Fibroblast of upper back skin (primary cell): ENCODE data around the gene FAM228B.
"Not testable (repeated sequence)": the region's sequence is repeated elsewhere in the genome, so short reads cannot be mapped to it uniquely, and the experiment has no call there.

Source experiments
- DNase-seq: peaks from one replicate; pipeline ENCODE4 v3.0.0-alpha.2; 2013

FAM228B gene

GRCh38 chr2:24104110-24104650, 19.1 kb upstream of the FAM228B start:
- no peak for DNase-seq

DNA sequence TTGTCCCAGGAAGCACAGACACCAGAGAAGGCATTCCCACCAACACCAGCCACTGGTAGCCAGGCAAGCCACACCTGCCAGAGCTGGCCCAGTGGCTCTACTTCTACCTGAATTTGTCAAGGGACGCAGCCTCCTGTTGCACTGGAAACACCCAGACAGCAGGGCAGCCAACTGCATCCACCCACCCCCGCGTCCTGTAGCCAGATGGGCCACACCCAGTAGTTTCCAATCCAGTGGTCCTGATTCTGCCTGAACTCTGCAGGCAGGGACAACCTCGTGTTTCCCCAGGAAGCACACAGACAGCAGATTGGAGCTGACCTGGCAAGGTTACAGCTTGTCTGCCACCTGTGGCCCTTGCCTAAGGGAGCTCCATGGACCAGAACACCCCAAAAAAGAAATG, 18.4 kb upstream of the FAM228B start:
- DNase-seq, result no peak

DNA sequence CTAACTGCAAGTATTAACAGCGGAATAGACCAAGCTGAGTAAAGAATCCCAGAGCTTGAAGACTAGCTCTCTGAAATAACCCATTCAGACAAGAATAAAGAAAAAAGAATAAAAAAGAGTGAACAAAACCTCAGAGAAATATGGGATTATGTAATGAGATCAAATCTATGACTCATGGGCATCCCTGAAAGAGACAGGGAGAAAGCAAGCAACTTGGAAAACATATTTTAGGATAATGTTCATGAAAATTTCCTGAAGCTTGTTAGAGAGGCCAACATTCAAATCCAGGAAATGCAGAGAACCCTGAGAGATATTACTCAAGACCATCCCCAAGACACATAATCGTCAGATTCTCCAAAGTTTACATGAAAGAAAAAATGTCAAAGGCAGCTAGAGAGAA, 17.5 kb upstream of the FAM228B start:
- DNase-seq, result peak; percentile 55

- no peak for DNase-seq
These were observed 16.5 kb upstream of the FAM228B start for GRCh38 chr2:24106786-24107185.

DNA sequence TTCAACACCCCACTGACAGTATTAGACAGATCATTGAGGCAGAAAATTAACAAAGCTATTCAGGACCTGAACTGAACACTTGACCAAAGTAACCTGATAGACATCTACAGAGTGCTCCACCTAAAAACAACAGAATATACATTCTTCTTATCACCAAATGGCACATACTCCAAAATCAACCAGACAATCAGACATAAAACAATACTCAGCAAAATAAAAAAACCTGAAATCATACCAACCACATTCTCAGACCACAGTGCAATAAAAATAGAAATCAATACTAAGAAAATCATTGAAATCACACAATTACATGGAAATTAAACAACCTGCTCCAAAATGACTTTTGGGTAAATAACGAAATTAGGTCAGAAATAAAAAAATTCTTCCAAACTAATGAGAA, 15.9 kb upstream of the FAM228B start:
- DNase-seq, result no peak

- not testable (repeated sequence) for DNase-seq
These were observed 13.8 kb upstream of the FAM228B start for GRCh38 chr2:24109431-24109830.

DNA sequence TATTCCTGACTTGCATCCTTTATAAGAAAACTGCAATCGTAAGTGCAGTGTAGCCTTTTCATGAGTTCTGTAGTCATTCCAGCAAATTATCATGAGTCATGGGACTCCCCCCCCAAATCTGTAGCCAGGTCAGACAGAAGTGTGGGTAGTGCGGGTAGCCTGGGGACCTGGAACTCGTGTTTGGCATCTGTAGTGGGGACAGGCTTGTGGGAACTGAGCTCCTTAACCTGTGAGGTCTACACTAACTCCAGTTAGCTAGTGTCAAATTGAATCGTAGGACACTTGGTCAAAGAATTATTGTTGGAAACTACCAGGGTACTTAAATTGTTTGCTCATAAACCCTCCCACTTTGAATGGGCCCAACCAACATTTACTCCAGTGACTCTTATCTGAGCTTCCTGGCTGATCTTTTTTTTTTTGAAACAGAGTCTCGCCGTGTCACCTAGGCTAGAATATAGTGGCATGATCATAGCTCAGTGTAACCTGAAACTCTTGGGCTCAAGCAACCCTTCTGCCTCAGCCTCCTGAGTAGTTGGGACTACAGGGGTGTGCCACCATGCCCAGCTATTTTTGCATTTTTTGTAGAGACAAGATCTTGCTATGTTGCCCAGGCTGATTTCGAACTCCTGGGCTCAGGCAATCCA, 12.5 kb upstream of the FAM228B start:
- DNase-seq, result no peak

DNA sequence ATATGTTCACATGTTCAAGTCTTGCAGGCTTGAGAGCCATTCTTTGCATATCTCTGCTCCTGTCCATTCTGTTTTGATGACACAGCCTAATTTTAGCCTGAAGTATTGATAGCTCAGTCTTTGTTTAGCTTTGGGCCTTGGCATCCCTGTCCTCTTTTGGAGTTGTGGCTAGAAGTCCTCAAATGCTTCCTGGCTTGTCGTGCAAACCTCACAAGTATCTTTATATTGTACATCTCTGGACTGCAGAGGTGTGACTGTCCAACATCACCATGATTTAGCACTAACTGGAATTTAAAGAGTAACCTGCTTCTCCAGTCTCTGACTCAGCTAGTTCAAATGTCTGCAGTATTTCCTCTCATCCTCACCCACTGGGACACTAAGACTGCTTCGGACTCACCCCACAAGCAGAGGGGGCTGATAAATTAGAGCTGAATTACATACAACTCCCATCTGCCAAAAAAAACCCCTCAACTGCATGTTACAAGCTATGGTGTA, 11.8 kb upstream of the FAM228B start:
- DNase-seq, result peak; percentile 90

DNA sequence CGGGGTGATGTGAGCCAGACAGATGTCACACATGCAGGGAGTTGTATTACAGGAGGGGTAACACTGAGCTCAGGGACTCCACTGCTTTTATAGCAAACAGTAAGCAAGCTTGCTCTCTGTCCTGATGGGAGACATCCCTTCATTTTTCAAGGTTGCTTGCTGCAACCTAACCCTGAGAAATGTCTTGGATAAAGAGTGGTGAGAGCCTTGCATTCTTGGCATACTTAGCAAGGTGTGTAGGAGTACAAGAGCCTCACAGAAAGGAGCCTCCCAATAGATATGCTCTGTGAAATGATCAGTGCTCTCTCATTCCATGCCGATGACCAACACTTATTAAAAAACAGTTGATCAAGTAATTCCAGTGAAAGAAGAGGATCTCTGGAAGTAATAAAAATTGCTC, 8.2 kb upstream of the FAM228B start:
- DNase-seq, result peak; percentile 67

GRCh38 chr2:24117902-24118301, 5.4 kb upstream of the FAM228B start:
- no peak for DNase-seq

GRCh38 chr2:24121066-24121465, 2.2 kb upstream of the FAM228B start:
- no peak for DNase-seq

DNA sequence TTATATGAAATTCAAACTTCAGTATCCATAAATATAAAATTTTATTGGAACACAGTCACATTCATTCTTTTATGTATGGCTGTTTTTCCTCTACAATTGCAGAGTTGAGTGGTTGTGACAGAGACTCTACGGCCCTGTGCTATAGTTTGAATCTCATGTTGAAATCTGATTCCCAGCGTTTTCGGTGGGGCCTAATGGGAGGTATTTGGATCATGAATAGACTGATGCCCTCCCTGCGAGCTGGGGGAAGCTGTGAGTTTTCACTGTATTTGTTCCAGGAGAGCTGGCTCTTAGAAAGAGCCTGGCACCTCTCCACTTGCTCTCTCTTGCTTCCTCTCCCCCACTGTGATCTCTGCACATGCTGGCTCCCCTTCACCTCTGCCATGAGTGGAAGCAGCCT, 1.8 kb upstream of the FAM228B start:
- DNase-seq, result no peak

- no peak for DNase-seq
These were observed 689 bp upstream of the FAM228B start for GRCh38 chr2:24122366-24123194.

DNA sequence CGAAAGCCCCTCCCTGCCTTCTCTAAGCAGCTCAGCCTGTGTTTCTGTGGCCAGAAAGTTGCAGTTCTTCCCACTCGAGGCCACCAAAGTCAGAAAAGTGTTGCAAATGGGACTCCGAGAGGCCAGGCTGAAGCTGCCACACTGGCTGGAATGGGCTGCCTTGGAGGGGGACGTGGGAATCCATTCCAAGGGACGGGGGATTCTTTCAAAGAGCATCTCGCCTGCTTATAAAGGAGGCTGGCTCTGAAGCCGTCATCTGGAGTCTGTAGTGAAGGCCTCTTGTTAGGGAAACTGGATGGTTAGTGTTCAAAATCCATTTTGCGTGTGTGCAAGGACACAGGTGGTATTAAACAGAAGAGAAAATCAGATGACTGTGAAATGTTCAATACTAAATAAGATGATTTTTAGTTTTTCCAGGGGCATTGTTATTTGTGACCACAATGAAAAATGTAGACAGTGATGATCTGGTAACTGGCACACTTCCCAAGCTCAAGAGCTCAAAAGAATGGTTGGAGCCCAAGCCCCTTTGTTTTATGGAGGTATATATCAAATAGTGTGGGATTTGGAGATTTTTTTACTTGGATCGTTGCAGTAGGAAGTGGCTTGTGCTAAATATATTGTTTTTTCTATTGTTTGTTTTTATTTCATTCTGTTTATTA, 782 bp downstream of the FAM228B start:
- peak; percentile 58 for DNase-seq

DNA sequence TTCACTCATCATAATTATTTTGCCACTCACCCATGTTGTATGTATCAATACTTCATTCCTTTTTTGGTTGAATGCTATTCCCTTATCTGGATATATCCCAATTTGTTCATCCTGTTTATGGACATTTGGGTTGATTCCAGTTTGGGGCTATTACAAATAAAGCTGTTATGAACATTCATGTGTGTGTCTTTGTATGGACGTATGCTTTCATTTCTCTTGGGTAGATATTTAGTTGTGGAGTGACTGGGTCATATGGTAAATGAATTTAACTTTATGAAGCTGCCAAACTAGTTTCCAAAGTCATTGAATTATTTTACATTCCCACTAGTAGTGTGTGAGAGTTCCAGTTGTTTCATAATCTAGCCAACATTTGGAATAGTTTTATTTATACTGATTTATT, 2.7 kb downstream of the FAM228B start:
- DNase-seq, result no peak

DNA sequence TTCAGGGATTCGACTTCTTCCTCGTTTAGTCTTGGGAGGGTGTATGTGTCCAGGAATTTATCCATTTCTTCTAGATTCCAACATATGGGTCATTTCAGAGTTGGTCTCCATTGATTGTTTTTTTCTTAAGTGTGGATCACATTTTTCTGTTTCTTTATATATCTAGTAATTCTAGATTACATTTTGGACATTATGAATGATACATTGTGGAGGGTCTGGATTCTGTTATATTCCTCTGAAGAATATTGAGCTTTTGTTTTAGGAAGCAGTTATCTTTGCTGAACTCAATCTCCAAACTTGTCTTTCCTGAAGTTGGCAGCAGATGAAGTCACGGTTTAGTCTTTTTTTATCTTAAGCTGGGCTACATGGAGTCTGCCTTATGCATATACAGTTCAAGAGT, 9.3 kb downstream of the FAM228B start:
- no peak for DNase-seq

- not testable (repeated sequence) for DNase-seq
These were observed 17.0 kb downstream of the FAM228B start for GRCh38 chr2:24140305-24140704.

DNA sequence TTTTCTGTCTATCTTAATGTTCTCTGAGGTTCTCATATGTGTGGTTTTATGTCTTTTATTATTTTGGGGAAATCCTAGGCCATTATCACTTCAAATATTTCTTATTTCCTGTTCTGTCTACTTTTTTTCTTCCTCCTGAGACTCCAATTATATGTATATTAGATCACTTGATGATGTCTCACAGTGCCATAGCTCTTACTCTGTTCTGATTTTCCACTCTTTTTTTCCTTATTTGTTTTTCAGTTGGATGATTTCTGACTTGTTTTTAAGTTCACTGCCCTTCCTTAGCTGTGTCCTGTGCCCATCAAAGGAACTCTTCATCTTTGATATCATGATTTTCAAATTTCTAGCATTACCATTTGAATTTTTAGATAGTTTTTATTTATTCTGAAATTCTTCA, 24.1 kb downstream of the FAM228B start:
- DNase-seq, result no peak

- no peak for DNase-seq
These were observed 29.3 kb downstream of the FAM228B start for GRCh38 chr2:24152413-24153197.

- DNase-seq, result no peak
These were observed 30.2 kb downstream of the FAM228B start for GRCh38 chr2:24153478-24153877.

- DNase-seq, result no peak
These were observed 34.9 kb downstream of the FAM228B start for GRCh38 chr2:24158131-24158530.

DNA sequence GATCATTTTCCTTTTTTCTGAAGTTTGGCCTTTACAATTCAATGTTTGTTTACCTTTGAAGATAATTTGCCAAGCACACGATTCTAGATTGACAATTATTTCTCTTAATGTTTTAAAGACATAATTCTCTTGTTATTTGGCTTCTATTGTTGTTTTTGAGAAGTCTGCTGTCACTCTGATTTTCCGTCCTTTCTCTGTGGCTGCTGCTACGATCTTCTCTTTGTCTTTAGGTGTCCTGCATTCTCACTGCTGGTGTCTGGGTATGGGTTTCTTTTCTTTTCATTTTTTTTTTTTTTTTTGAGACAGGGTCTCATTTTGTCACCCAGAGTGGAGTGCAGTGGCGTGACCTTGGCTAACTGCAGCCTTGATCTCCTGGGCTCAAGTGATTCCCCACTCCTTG, 36.4 kb downstream of the FAM228B start:
- no peak for DNase-seq

DNA sequence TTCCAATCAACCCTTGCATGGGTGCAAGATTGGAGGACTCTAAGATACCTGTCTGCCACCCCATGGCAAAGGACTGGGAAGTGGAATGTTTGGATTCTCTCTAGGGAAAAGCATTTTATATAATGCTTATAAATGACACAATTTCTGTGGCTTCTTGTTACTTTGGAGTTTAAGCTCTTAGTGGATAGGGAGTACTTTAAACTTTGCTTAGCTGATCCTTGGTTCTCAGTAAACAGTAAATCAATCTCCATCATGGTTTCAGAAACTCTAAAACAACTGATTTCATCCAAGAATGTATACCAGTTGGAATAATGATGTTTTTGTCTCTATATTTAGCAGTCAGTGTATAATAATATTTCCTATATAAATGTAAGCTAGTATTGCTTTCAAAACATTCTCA, 37.5 kb downstream of the FAM228B start:
- DNase-seq, result no peak
